Progenitor cell of endocrine pancreas (in vitro differentiated cells): ENCODE results near the gene IPO9. TPM values are rescaled to one million over a fixed set of nuclear protein-coding genes. Genes with fewer than 3 reads are reported as not detected.
"Not testable (repeated sequence)": the region's sequence is repeated elsewhere in the genome, so short reads cannot be mapped to it uniquely, and the experiment has no call there.

Experiments
- DNase-seq: peaks from one replicate; pipeline ENCODE4 v3.0.0; 2021; ENCODE audit warnings: low spot score; ENCODE audit not compliant: unreplicated experiment
- H3K27ac Mint-ChIP-seq: 2 replicates; pipeline ENCODE4 v1.8.0; 2021; ENCODE audit warnings: mild to moderate bottlenecking, moderate library complexity, mixed read lengths
- H3K27me3 Mint-ChIP-seq: 2 replicates; pipeline ENCODE4 v1.8.0; 2021; ENCODE audit warnings: mixed read lengths
- H3K36me3 Mint-ChIP-seq: 2 replicates; pipeline ENCODE4 v1.8.0; 2022; ENCODE audit warnings: mixed read lengths; ENCODE audit not compliant: insufficient read depth
- H3K4me1 Mint-ChIP-seq: 2 replicates; pipeline ENCODE4 v1.8.0; 2021; ENCODE audit warnings: low read depth, mixed read lengths
- H3K4me3 Mint-ChIP-seq: 2 replicates; pipeline ENCODE4 v1.8.0; 2021; ENCODE audit warnings: low read depth, mild to moderate bottlenecking, moderate library complexity, mixed read lengths
- H3K9me3 Mint-ChIP-seq: 2 replicates; pipeline ENCODE4 v1.8.0; 2021; ENCODE audit warnings: low read depth, mixed read lengths
- CTCF ChIP-seq: fragments of 200-600 bp; sonication (generic); IDR thresholded peaks from one replicate; pipeline ENCODE4 v1.5.0; 2021; ENCODE audit warnings: antibody characterized with exemption, mild to moderate bottlenecking; ENCODE audit not compliant: unreplicated experiment
- total RNA-seq: library from RNA; stranded (reverse); gene quantifications from 2 replicates; pipeline ENCODE4 v1.2.1, GENCODE V29; 2021

Gene IPO9
- total RNA-seq, 1 donor from 2014 or later = 99.8 TPM

GRCh38 chr1:201898240-201898894 is 69.4 kb downstream of the IPO9 start:
- H3K27me3 Mint-ChIP-seq = peaks cover 13% of the 10 kb centered on the region
- no peak overlapping the region for H3K4me3 Mint-ChIP-seq
- no peak for DNase-seq
- no peaks in the 10 kb centered on the region for H3K9me3 Mint-ChIP-seq
- no peak overlapping the region for H3K27ac Mint-ChIP-seq
- no peak for TF ChIP-seq CTCF
- H3K36me3 Mint-ChIP-seq = no peaks in the 10 kb centered on the region
- peaks cover 3% of the 10 kb centered on the region for H3K4me1 Mint-ChIP-seq

- Mint-ChIP-seq H3K27me3 (peaks cover 12% of the 10 kb centered on the region), H3K4me3 (no peak overlapping the region), H3K36me3 (no peaks in the 10 kb centered on the region), H3K4me1 (peaks cover 3% of the 10 kb centered on the region), H3K9me3 (no peaks in the 10 kb centered on the region), H3K27ac (no peak overlapping the region)
- no peak for TF ChIP-seq CTCF
- no peak for DNase-seq
Observed at GRCh38 chr1:201898992-201899391, 70.0 kb downstream of the IPO9 start.

- peaks cover 3% of the 10 kb centered on the region for H3K4me1 Mint-ChIP-seq
- H3K4me3 Mint-ChIP-seq = no peak overlapping the region
- peaks cover 12% of the 10 kb centered on the region for H3K27me3 Mint-ChIP-seq
- no peaks in the 10 kb centered on the region for H3K9me3 Mint-ChIP-seq
- DNase-seq = no peak
- TF ChIP-seq CTCF = no peak
- no peak overlapping the region for H3K27ac Mint-ChIP-seq
- no peaks in the 10 kb centered on the region for H3K36me3 Mint-ChIP-seq
Observed at GRCh38 chr1:201899683-201900429, 70.9 kb downstream of the IPO9 start.

GRCh38 chr1:201900476-201900875 is 71.5 kb downstream of the IPO9 start:
- H3K4me1 Mint-ChIP-seq = peaks cover 3% of the 10 kb centered on the region
- DNase-seq = no peak
- H3K27ac Mint-ChIP-seq = no peak overlapping the region
- peaks cover 12% of the 10 kb centered on the region for H3K27me3 Mint-ChIP-seq
- no peaks in the 10 kb centered on the region for H3K36me3 Mint-ChIP-seq
- no peaks in the 10 kb centered on the region for H3K9me3 Mint-ChIP-seq
- no peak overlapping the region for H3K4me3 Mint-ChIP-seq
- no peak for TF ChIP-seq CTCF

- DNase-seq, H3K4me1 Mint-ChIP-seq, H3K36me3 Mint-ChIP-seq, H3K9me3 Mint-ChIP-seq, H3K27ac Mint-ChIP-seq, H3K4me3 Mint-ChIP-seq: not testable (repeated sequence)
- peaks cover 10% of the 10 kb centered on the region for H3K27me3 Mint-ChIP-seq
Observed at GRCh38 chr1:201901036-201901435, 72.1 kb downstream of the IPO9 start.

GRCh38 chr1:201902198-201902597 is 73.2 kb downstream of the IPO9 start:
- H3K36me3 Mint-ChIP-seq = no peaks in the 10 kb centered on the region

More at GRCh38 chr1:201902198-201902597, 73.2 kb downstream of the IPO9 start:
- no peak for DNase-seq
- Mint-ChIP-seq H3K4me3 (no peak overlapping the region), H3K9me3 (no peaks in the 10 kb centered on the region), H3K4me1 (no peaks in the 10 kb centered on the region), H3K27ac (no peak overlapping the region), H3K27me3 (peaks cover 9% of the 10 kb centered on the region)
- TF ChIP-seq CTCF = no peak
